ENCODE results near the gene GPR25.

Gene GPR25

GRCh38 chr1:200873671-200874397, 1.1 kb downstream of the GPR25 start:
- no peak for DNase-seq

- no peak for DNase-seq
Observed at GRCh38 chr1:200874694-200875093, 1.9 kb downstream of the GPR25 start.

GRCh38 chr1:200875416-200875815, 2.6 kb downstream of the GPR25 start:
- no peak for DNase-seq

GRCh38 chr1:200877010-200877409, 4.2 kb downstream of the GPR25 start:
- DNase-seq = no peak

- no peak for DNase-seq
Observed at GRCh38 chr1:200877839-200878551, 5.2 kb downstream of the GPR25 start.

- DNase-seq = no peak
Observed at GRCh38 chr1:200880212-200880611, 7.4 kb downstream of the GPR25 start.

- no peak for DNase-seq
Observed at GRCh38 chr1:200883118-200883517, 10.3 kb downstream of the GPR25 start.

- no peak for DNase-seq
Observed at GRCh38 chr1:200885623-200886402, 13.0 kb downstream of the GPR25 start.

- DNase-seq = no peak
Observed at GRCh38 chr1:200886594-200886993, 13.8 kb downstream of the GPR25 start.

GRCh38 chr1:200887036-200887435, 14.3 kb downstream of the GPR25 start:
- no peak for DNase-seq

GRCh38 chr1:200887772-200888348, 15.1 kb downstream of the GPR25 start:
- no peak for DNase-seq

GRCh38 chr1:200888349-200888838, 15.6 kb downstream of the GPR25 start:
- DNase-seq = no peak

GRCh38 chr1:200889571-200889970, 16.8 kb downstream of the GPR25 start:
- DNase-seq = no peak

- DNase-seq = no peak
Observed at GRCh38 chr1:200890027-200890426, 17.2 kb downstream of the GPR25 start.

GRCh38 chr1:200890818-200891773, 18.3 kb downstream of the GPR25 start:
- DNase-seq = no peak

GRCh38 chr1:200891774-200892157, 19.0 kb downstream of the GPR25 start:
- no peak for DNase-seq

GRCh38 chr1:200892546-200892945, 19.8 kb downstream of the GPR25 start:
- DNase-seq = no peak

- no peak for DNase-seq
Observed at GRCh38 chr1:200892958-200893357, 20.2 kb downstream of the GPR25 start.

GRCh38 chr1:200893411-200893901, 20.7 kb downstream of the GPR25 start:
- no peak for DNase-seq

- no peak for DNase-seq
Observed at GRCh38 chr1:200894712-200895442, 22.1 kb downstream of the GPR25 start, which contains the start of gene INAVA. Gene INAVA, plus strand, starts transcription at chr1:200894900. Its CDS starts 3,501 bp downstream, at chr1:200898401.

GRCh38 chr1:200895443-200895789, 22.6 kb downstream of the GPR25 start:
- no peak for DNase-seq

Measured in NCI-H187 (cell line).